Panc1 (cell line): ENCODE data around the gene RGP1. TPM values are rescaled to one million over a fixed set of nuclear protein-coding genes. Genes with fewer than 3 reads are reported as not detected.

Experiments used
- ATAC-seq: fragments of 200-7000 bp; cut with Tn5 transposase; 2 replicates; pipeline ENCODE4 v1.9.1; 2020; ENCODE audit warnings: mild to moderate bottlenecking, moderate library complexity
- BruUV-seq: library from RNA; stranded (reverse); fragments of 400-500 nt; replicated peaks from 2 replicates; lab custom pipeline; 2021; lab: Mats Ljungman, UMichigan
- CTCF ChIA-PET: fragments of 300-600 bp; sonication (Branson Sonifier 250); formaldehyde crosslinking; loops from one replicate; lab custom pipeline; 2022; ENCODE audit warnings: antibody characterized with exemption; lab: Charles Lee
- POLR2A ChIA-PET: fragments of 300-600 bp; sonication (Branson Sonifier 250); formaldehyde crosslinking; loops from one replicate; lab custom pipeline; 2022; ENCODE audit warnings: antibody characterized with exemption; lab: Charles Lee
- DNase-seq: peaks from one replicate; pipeline ENCODE4 v3.0.0-alpha.2; 2010; ENCODE audit warnings: low read depth, low spot score
- H3K27ac ChIP-seq: 2 replicates; pipeline ENCODE4 v1.5.1; 2011; ENCODE audit warnings: mild to moderate bottlenecking, low read length, inconsistent platforms
- H3K27me3 ChIP-seq: fragments of 200-500 bp; sonication (Bioruptor generic); 2 replicates; pipeline ENCODE4 v1.6.0; 2014; ENCODE audit warnings: low read length, inconsistent platforms; ENCODE audit not compliant: control insufficient read depth, insufficient read depth
- H3K36me3 ChIP-seq: fragments of 200-500 bp; sonication (Bioruptor generic); 2 replicates; pipeline ENCODE4 v1.5.1; 2014; ENCODE audit warnings: inconsistent platforms, mild to moderate bottlenecking, low read length, moderate library complexity; ENCODE audit not compliant: control insufficient read depth, insufficient read depth
- H3K4me1 ChIP-seq: 2 replicates; pipeline ENCODE4 v1.5.1; 2011; ENCODE audit warnings: inconsistent platforms, mild to moderate bottlenecking, low read length, moderate library complexity; ENCODE audit not compliant: control insufficient read depth, insufficient read depth
- H3K4me3 ChIP-seq, 2 experiments: 2 replicates each; pipeline ENCODE4 v1.5.1; 2011 to 2012; ENCODE audit warnings: low read depth in 2 of 2, low read length in 2 of 2, mild to moderate bottlenecking in 2 of 2, inconsistent platforms in 1 of 2, moderate library complexity in 1 of 2
- H3K9me3 ChIP-seq: fragments of 200-500 bp; sonication (Bioruptor generic); 2 replicates; pipeline ENCODE4 v1.5.1; 2014; ENCODE audit warnings: low read depth, mild to moderate bottlenecking, inconsistent platforms, low read length, moderate library complexity; ENCODE audit not compliant: control insufficient read depth, insufficient read depth
- CTCF ChIP-seq: fragments of 450-650 bp; IDR thresholded peaks from 2 replicates; pipeline ENCODE4 v1.5.1; 2017; ENCODE audit warnings: mild to moderate bottlenecking
- POLR2AphosphoS5 ChIP-seq: IDR thresholded peaks from 2 replicates; pipeline ENCODE4 v1.6.1; 2012; ENCODE audit warnings: mild to moderate bottlenecking, low read depth, low read length, moderate library complexity
- REST ChIP-seq, 2 experiments: IDR thresholded peaks; 2 replicates each; pipeline ENCODE4 v1.6.1; 2011 to 2012; ENCODE audit warnings: low read depth in 2 of 2, control low read depth in 1 of 2, low read length in 1 of 2, mild to moderate bottlenecking in 1 of 2, moderate library complexity in 1 of 2; ENCODE audit not compliant: insufficient read depth in 1 of 2
- SIN3A ChIP-seq: IDR thresholded peaks from 2 replicates; pipeline ENCODE4 v1.6.1; 2012; ENCODE audit warnings: low read depth, mild to moderate bottlenecking, low read length, moderate library complexity, borderline replicate concordance; ENCODE audit not compliant: insufficient read depth
- TCF7L2 ChIP-seq: IDR thresholded peaks from 2 replicates; pipeline ENCODE4 v1.6.1; 2011; ENCODE audit warnings: mild to moderate bottlenecking, low read depth, low read length, inconsistent platforms
- in situ Hi-C: cut with HindIII; loops from 2 replicates; pipeline ENCODE4 v1.10.0; 2016; ENCODE audit warnings: low sequenced_read_pairs, low pct_unique_long_range_greater_than_20kb
- intact Hi-C: fragments of 100-400 bp; cut with micrococcal nuclease; formaldehyde crosslinking; loops from one replicate; pipeline ENCODE4 v1.10.0; 2022; ENCODE audit not compliant: unreplicated experiment
- total RNA-seq: library from RNA; stranded (reverse); gene quantifications from one replicate; pipeline ENCODE4 v1.2.1, GENCODE V29; 2021; ENCODE audit not compliant: unreplicated experiment

The RGP1 gene
- total RNA-seq, 1 experiment from 2014 or later = 43.3 TPM

GRCh38 chr9:35776018-35776417 is 26.9 kb downstream of the RGP1 start:
- Histone ChIP-seq H3K27ac (no peak overlapping the region), H3K27me3 (no peaks in the 10 kb centered on the region), H3K36me3 (no peaks in the 10 kb centered on the region), H3K9me3 (no peaks in the 10 kb centered on the region), H3K4me3 (no peak overlapping the region), H3K4me1 (peaks cover 7% of the 10 kb centered on the region)
- in situ Hi-C loops = no loop called here
- POLR2A ChIA-PET = no interaction called here
- intact Hi-C loops = no loop called here
- CTCF ChIA-PET = no interaction called here
- TF ChIP-seq POLR2AphosphoS5 (no peak), CTCF (no peak), TCF7L2 (no peak), SIN3A (no peak), REST (IDR thresholded peaks at IDR 0.05; ENCODE audit: insufficient read depth in 1 of 2, low read depth in 2 of 2, low read length in 1 of 2) (no peak)
- no TSS peak for BruUV-seq
- no peak for ATAC-seq
- no peak for DNase-seq

- BruUV-seq = no TSS peak
- no peak for DNase-seq
- no peaks in the 10 kb centered on the region for H3K9me3 ChIP-seq
- no peak overlapping the region for H3K27ac ChIP-seq
- ChIA-PET CTCF (interaction anchor here (1.0 kb wide), 1 partner anchor 11 kb away, joined by 7 read pairs; no protein-coding TSS in a partner anchor), POLR2A (interaction anchor here (0.6 kb wide), 1 partner anchor 38 kb away, joined by 11 read pairs; no protein-coding TSS in a partner anchor)
- TF ChIP-seq SIN3A = no peak
- no peak for TF ChIP-seq CTCF
- no peak for TF ChIP-seq TCF7L2
- no peak for TF ChIP-seq POLR2AphosphoS5
- TF ChIP-seq REST (IDR thresholded peaks at IDR 0.05; ENCODE audit: insufficient read depth in 1 of 2, low read depth in 2 of 2, low read length in 1 of 2) = no peak
- no peak overlapping the region for H3K4me3 ChIP-seq
- ATAC-seq = no peak
- H3K36me3 ChIP-seq = no peaks in the 10 kb centered on the region
- in situ Hi-C loops (no loop called here), intact Hi-C loops (no loop called here)
- no peaks in the 10 kb centered on the region for H3K4me1 ChIP-seq
- no peaks in the 10 kb centered on the region for H3K27me3 ChIP-seq
Observed at GRCh38 chr9:35778496-35778895, 29.4 kb downstream of the RGP1 start.
